Measurements from ENCODE around the gene CAPNS1. TPM values are rescaled to one million over a fixed set of nuclear protein-coding genes. Genes with fewer than 3 reads are reported as not detected.

Gene CAPNS1
- polyA plus RNA-seq, 3 donors = 529 to 603 (median 569) TPM

Other genes with a start within 250 kb of the CAPNS1 start
- gene NFKBID, start 239.5 kb upstream of the CAPNS1 start, polyA plus RNA-seq (ENCODE audit: insufficient read length in 3 of 3) = 1 to 10 TPM; 2.0 to 2.6 (median 2.2) TPM
- 1 to 10 TPM; 2.7 to 3.2 (median 2.8) TPM for gene HCST, start 237.5 kb upstream of the CAPNS1 start, polyA plus RNA-seq (ENCODE audit: insufficient read length in 3 of 3)
- 10 to 100 TPM in 2 of 3 donors, 1 to 10 TPM in 1; 6.3 to 10.5 (median 10.3) TPM for gene TYROBP, start 231.8 kb upstream of the CAPNS1 start, polyA plus RNA-seq (ENCODE audit: insufficient read length in 3 of 3)
- gene LRFN3, start 203.7 kb upstream of the CAPNS1 start, polyA plus RNA-seq (ENCODE audit: insufficient read length in 3 of 3) = 1 to 10 TPM; 7.1 to 8.3 (median 7.4) TPM
- 10 to 100 TPM; 11.2 to 12.0 (median 11.7) TPM for gene SDHAF1, start 144.9 kb upstream of the CAPNS1 start, polyA plus RNA-seq (ENCODE audit: insufficient read length in 3 of 3)
- gene SYNE4, start 131.3 kb upstream of the CAPNS1 start, polyA plus RNA-seq (ENCODE audit: insufficient read length in 3 of 3) = 10 to 100 TPM in 1 of 3 donors, 1 to 10 TPM in 2; 9.8 to 10.1 (median 9.9) TPM
- gene ALKBH6, start 125.9 kb upstream of the CAPNS1 start, polyA plus RNA-seq (ENCODE audit: insufficient read length in 3 of 3) = 10 to 100 TPM; 13.7 to 15.9 (median 15.5) TPM
- 10 to 100 TPM; 47.2 to 49.8 (median 48.5) TPM for gene CLIP3, start 107.2 kb upstream of the CAPNS1 start, polyA plus RNA-seq (ENCODE audit: insufficient read length in 3 of 3)
- 10 to 100 TPM in 1 of 3 donors, 1 to 10 TPM in 2; 8.7 to 10.8 (median 9.3) TPM for gene THAP8, start 85.8 kb upstream of the CAPNS1 start, polyA plus RNA-seq (ENCODE audit: insufficient read length in 3 of 3)
- gene WDR62, start 85.2 kb upstream of the CAPNS1 start, polyA plus RNA-seq (ENCODE audit: insufficient read length in 3 of 3) = 1 to 10 TPM; 4.0 to 4.7 (median 4.1) TPM
- not detected for gene OVOL3, start 28.9 kb upstream of the CAPNS1 start, polyA plus RNA-seq (ENCODE audit: insufficient read length in 3 of 3)
- 10 to 100 TPM; 39.8 to 51.8 (median 50.1) TPM for gene POLR2I, start 25.2 kb upstream of the CAPNS1 start, polyA plus RNA-seq (ENCODE audit: insufficient read length in 3 of 3)
- gene TBCB, start 24.6 kb upstream of the CAPNS1 start, polyA plus RNA-seq (ENCODE audit: insufficient read length in 3 of 3) = 100 to 1,000 TPM; 110 to 122 (median 112) TPM
- 10 to 100 TPM; 24.3 to 28.2 (median 26.4) TPM for gene COX7A1, start 12.4 kb downstream of the CAPNS1 start, polyA plus RNA-seq (ENCODE audit: insufficient read length in 3 of 3)
- 1 to 10 TPM; 6.3 to 7.0 (median 6.7) TPM for gene ZNF565, start 74.6 kb downstream of the CAPNS1 start, polyA plus RNA-seq (ENCODE audit: insufficient read length in 3 of 3)
- 100 to 1,000 TPM; 145 to 170 (median 162) TPM for gene ZNF146, start 75.0 kb downstream of the CAPNS1 start, polyA plus RNA-seq (ENCODE audit: insufficient read length in 3 of 3)
- 10 to 100 TPM; 13.0 to 13.2 (median 13.1) TPM for gene ZFP14, start 239.1 kb downstream of the CAPNS1 start, polyA plus RNA-seq (ENCODE audit: insufficient read length in 3 of 3)